AG09319 (cell line): ENCODE measurements around the gene FBXL17.
A peak's percentile ranks its signal among the peaks of the same experiment; 100 is the strongest.

Experiments
- DNase-seq: peaks from one replicate; pipeline ENCODE4 v3.0.0-alpha.2; 2010; ENCODE audit warnings: low read depth; ENCODE audit errors: extremely low read depth
- CTCF ChIP-seq: IDR thresholded peaks from 2 replicates; pipeline ENCODE4 v1.5.1; 2011; ENCODE audit warnings: low read depth, mild to moderate bottlenecking, inconsistent platforms, low read length, moderate library complexity

Gene FBXL17

GRCh38 chr5:107993341-107993740 is 388.6 kb downstream of the FBXL17 start:
- DNase-seq = no peak
- TF ChIP-seq CTCF = no peak

GRCh38 chr5:107990881-107991810 is 390.8 kb downstream of the FBXL17 start:
- DNase-seq = no peak
- no peak for TF ChIP-seq CTCF

- DNase-seq = no peak
- no peak for TF ChIP-seq CTCF
Measured at GRCh38 chr5:107985144-107985543, 396.8 kb downstream of the FBXL17 start.

GRCh38 chr5:107982703-107983425 is 399.0 kb downstream of the FBXL17 start:
- no peak for DNase-seq
- no peak for TF ChIP-seq CTCF

GRCh38 chr5:107980923-107981692 is 400.8 kb downstream of the FBXL17 start:
- no peak for DNase-seq
- no peak for TF ChIP-seq CTCF

GRCh38 chr5:107979900-107980299 is 402.0 kb downstream of the FBXL17 start:
- TF ChIP-seq CTCF = no peak
- no peak for DNase-seq

GRCh38 chr5:107979291-107979690 is 402.6 kb downstream of the FBXL17 start:
- DNase-seq = peak; percentile 35
- no peak for TF ChIP-seq CTCF
